ENCODE results near the gene CSRP1. TPM values are rescaled to one million over a fixed set of nuclear protein-coding genes. Genes with fewer than 3 reads are reported as not detected.

The CSRP1 gene
- total and polyA plus RNA-seq, 2 donors (not counting 1 experiment from before 2014, with no cell fraction given), result 23.8 to 36.7 TPM

DNA sequence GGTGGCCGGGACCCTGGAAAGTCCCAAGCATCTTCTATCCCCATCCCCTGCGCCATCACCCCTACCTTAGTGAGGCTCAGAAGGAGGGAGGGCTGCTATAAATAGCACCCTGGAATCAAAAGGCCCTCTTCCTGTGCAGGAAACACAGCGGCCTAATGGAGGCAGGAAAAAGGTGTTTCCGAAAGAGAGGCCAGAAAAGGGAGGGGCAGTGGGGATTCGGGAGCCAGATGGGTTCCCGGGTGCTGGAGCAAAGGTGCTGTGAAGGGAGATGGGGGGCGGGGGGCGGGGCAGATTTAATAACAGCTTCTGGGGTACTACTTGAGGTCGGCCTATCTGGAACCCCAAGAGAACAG lies 48.6 kb upstream of the CSRP1 start:
- Histone ChIP-seq H3K27ac (ENCODE audit: low read length in 2 of 2) (no peak overlapping the region), H2AFZ (ENCODE audit: insufficient read depth, low read depth, low read length, poor library complexity, severe bottlenecking) (no peak overlapping the region), H3K4me2 (replicated peaks; ENCODE audit: low read depth, low read length, poor library complexity, severe bottlenecking) (no peak overlapping the region), H4K20me1 (ENCODE audit: control insufficient read depth, insufficient read depth, low read length, poor library complexity, severe bottlenecking) (no peaks in the 10 kb centered on the region), H3K79me2 (ENCODE audit: control insufficient read depth, insufficient read depth, low read length) (no peaks in the 10 kb centered on the region), H3K9ac (ENCODE audit: low read length) (no peak overlapping the region), H3K36me3 (replicated peaks in 1 of 2; ENCODE audit: control extremely low read depth in 1 of 2, control insufficient read depth in 1 of 2, extremely low read depth in 1 of 2, insufficient read depth in 2 of 2, low read length in 1 of 2) (no peaks in the 10 kb centered on the region), H3K9me3 (ENCODE audit: control extremely low read depth in 1 of 3, control insufficient read depth in 2 of 3, insufficient read depth in 1 of 3, low read length in 2 of 3) (peaks cover 0 to 3% (median 0%) of the 10 kb centered on the region in 3 donors), H3K4me3 (ENCODE audit: control extremely low read depth in 1 of 5, extremely low read depth in 1 of 5, insufficient read depth in 1 of 5, low read depth in 2 of 5, low read length in 4 of 5) (no peak overlapping the region), H3K4me1 (ENCODE audit: control insufficient read depth in 2 of 2, insufficient read depth in 2 of 2, low read length in 2 of 2) (peaks cover 0 to 4% of the 10 kb centered on the region in 2 donors), H3K27me3 (replicated peaks in 1 of 4; ENCODE audit: control extremely low read depth in 1 of 4, control insufficient read depth in 3 of 4, insufficient read depth in 4 of 4, low read length in 3 of 4) (no peaks in the 10 kb centered on the region)
- intact Hi-C loops (cut with micrococcal nuclease), result no loop called here
- no peak overlapping the region for H3K4me3 Mint-ChIP-seq
- no peak for DNase-seq
- H3K27ac Mint-ChIP-seq, result no peak overlapping the region
- ATAC-seq (ENCODE audit: low read depth), result no peak
- no peaks in the 10 kb centered on the region for H3K9me3 Mint-ChIP-seq (ENCODE audit: insufficient read depth)
- ChIA-PET POLR2A (no interaction called here), CTCF (interaction anchor here (1.3 to 1.4 kb wide), 2 partner anchors 11 to 16 kb away, joined by 3 read pairs; no protein-coding TSS in a partner anchor)
- H3K27me3 Mint-ChIP-seq, result peaks cover 18% of the 10 kb centered on the region
- TF ChIP-seq, protein P1, sequence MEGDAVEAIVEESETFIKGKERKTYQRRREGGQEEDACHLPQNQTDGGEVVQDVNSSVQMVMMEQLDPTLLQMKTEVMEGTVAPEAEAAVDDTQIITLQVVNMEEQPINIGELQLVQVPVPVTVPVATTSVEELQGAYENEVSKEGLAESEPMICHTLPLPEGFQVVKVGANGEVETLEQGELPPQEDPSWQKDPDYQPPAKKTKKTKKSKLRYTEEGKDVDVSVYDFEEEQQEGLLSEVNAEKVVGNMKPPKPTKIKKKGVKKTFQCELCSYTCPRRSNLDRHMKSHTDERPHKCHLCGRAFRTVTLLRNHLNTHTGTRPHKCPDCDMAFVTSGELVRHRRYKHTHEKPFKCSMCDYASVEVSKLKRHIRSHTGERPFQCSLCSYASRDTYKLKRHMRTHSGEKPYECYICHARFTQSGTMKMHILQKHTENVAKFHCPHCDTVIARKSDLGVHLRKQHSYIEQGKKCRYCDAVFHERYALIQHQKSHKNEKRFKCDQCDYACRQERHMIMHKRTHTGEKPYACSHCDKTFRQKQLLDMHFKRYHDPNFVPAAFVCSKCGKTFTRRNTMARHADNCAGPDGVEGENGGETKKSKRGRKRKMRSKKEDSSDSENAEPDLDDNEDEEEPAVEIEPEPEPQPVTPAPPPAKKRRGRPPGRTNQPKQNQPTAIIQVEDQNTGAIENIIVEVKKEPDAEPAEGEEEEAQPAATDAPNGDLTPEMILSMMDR (IDR thresholded peaks at IDR 0.05), result no peak
- no peak for TF ChIP-seq EZH2 (IDR thresholded peaks at IDR 0.05; ENCODE audit: borderline replicate concordance, insufficient read depth, low read depth, low read length, poor library complexity, severe bottlenecking)
- WGBS (ENCODE audit: insufficient coverage), result 9% methylated on average over 5 of the region's 9 CpGs
- peaks cover 2% of the 10 kb centered on the region for H3K4me1 Mint-ChIP-seq

DNA sequence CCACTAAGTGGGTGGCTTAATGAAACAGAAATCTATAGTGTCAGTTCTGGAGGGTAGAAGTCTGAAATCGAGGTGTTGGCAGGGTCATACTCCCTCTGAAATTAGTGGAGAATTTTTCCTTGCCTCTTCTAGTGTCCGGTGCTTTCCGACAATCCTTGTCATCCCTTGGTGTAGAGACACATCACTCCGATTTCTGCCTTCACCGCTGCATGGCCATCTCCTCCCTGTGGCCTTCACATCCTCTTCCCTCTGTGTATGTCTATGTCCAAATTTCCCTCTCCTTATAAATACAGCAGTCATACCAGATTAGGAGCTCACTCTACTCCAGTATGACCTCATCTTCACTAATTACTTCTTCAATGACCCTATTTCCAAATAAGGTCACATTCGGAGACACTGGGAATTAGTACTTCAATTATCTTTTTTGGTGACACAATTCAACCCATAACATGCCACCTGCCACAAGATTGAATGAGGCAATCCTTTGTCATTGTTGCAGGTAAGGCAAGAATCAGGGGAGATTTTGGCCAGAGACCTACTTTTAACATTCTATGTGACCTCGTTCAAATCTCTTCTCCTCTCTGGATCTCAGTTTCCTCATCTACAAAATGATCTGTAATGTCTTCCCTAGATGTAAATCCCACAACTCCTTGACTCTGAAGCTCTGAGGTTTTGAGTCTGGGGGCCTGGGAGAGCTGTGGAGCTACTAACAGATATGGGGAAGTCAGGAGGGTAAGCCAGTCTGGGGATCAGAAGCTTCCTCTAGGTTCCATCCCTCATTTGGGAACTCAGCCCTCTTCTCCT lies 48.1 kb upstream of the CSRP1 start:
- no peak for ATAC-seq (ENCODE audit: low read depth)
- Histone ChIP-seq H3K36me3 (replicated peaks in 1 of 2; ENCODE audit: control extremely low read depth in 1 of 2, control insufficient read depth in 1 of 2, extremely low read depth in 1 of 2, insufficient read depth in 2 of 2, low read length in 1 of 2) (no peaks in the 10 kb centered on the region), H2AFZ (ENCODE audit: insufficient read depth, low read depth, low read length, poor library complexity, severe bottlenecking) (no peak overlapping the region), H3K9me3 (ENCODE audit: control extremely low read depth in 1 of 3, control insufficient read depth in 2 of 3, insufficient read depth in 1 of 3, low read length in 2 of 3) (peaks cover 0 to 3% (median 0%) of the 10 kb centered on the region in 3 donors), H3K79me2 (ENCODE audit: control insufficient read depth, insufficient read depth, low read length) (no peaks in the 10 kb centered on the region), H3K4me1 (ENCODE audit: control insufficient read depth in 2 of 2, insufficient read depth in 2 of 2, low read length in 2 of 2) (peaks cover 0 to 4% of the 10 kb centered on the region in 2 donors), H3K9ac (ENCODE audit: low read length) (no peak overlapping the region), H3K4me2 (replicated peaks; ENCODE audit: low read depth, low read length, poor library complexity, severe bottlenecking) (no peak overlapping the region), H3K4me3 (ENCODE audit: control extremely low read depth in 1 of 5, extremely low read depth in 1 of 5, insufficient read depth in 1 of 5, low read depth in 2 of 5, low read length in 4 of 5) (no peak overlapping the region), H3K27ac (ENCODE audit: low read length in 2 of 2) (no peak overlapping the region), H3K27me3 (replicated peaks in 1 of 4; ENCODE audit: control extremely low read depth in 1 of 4, control insufficient read depth in 3 of 4, insufficient read depth in 4 of 4, low read length in 3 of 4) (no peaks in the 10 kb centered on the region), H4K20me1 (ENCODE audit: control insufficient read depth, insufficient read depth, low read length, poor library complexity, severe bottlenecking) (no peaks in the 10 kb centered on the region)
- intact Hi-C loops (cut with micrococcal nuclease), result no loop called here
- H3K4me1 Mint-ChIP-seq, result peaks cover 2% of the 10 kb centered on the region
- ChIA-PET POLR2A (no interaction called here), CTCF (interaction anchor here (0.6 to 1.4 kb wide), 3 partner anchors 11 to 240 kb away, joined by 3 read pairs; no protein-coding TSS in a partner anchor)
- TF ChIP-seq, protein P1 (IDR thresholded peaks at IDR 0.05), result no peak
- TF ChIP-seq EZH2 (IDR thresholded peaks at IDR 0.05; ENCODE audit: borderline replicate concordance, insufficient read depth, low read depth, low read length, poor library complexity, severe bottlenecking), result no peak
- peaks cover 18% of the 10 kb centered on the region for H3K27me3 Mint-ChIP-seq
- DNase-seq, result no peak
- no peaks in the 10 kb centered on the region for H3K9me3 Mint-ChIP-seq (ENCODE audit: insufficient read depth)
- H3K4me3 Mint-ChIP-seq, result no peak overlapping the region
- H3K27ac Mint-ChIP-seq, result no peak overlapping the region
- WGBS (ENCODE audit: insufficient coverage), result 92% methylated on average over 6 of the region's 7 CpGs
